Renal cortical epithelial cell (primary cell): Measurements from ENCODE around the gene OTUD3. TPM values are rescaled to one million over a fixed set of nuclear protein-coding genes. Genes with fewer than 3 reads are reported as not detected.
"Not testable (repeated sequence)": the region's sequence is repeated elsewhere in the genome, so short reads cannot be mapped to it uniquely, and the experiment has no call there.

Experiments
- DNase-seq: peaks from one replicate; pipeline ENCODE4 v3.0.0-alpha.2; 2011; ENCODE audit warnings: low read depth
- total RNA-seq: library from RNA; depleted of rRNA; stranded (reverse); fragments of >200 nt; gene quantifications from 2 replicates; pipeline ENCODE4 v1.2.3, GENCODE V29; 2014

OTUD3 gene
- total RNA-seq, 1 donor from 2014 or later = 8.7 TPM

DNA sequence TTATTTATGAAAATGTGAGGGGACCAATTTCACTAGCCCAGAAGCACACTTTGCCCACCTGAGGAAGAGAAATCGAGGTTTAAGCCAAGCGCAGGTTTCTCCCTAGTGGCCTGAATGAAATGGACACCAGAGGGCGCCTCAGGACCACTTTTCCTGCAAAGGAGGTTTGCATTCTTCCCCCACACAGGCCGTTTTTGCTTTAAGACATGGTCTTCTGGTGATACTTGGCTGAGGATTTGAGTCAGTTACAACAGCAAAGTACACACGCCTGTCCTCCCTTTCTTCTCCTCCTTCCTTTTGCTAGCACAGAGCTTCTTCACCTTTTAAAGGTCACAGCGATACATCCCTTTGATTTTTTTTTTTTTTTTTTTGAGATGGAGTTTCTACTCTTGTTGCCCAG lies 35.9 kb downstream of the OTUD3 start:
- peak; percentile 67 for DNase-seq

DNA sequence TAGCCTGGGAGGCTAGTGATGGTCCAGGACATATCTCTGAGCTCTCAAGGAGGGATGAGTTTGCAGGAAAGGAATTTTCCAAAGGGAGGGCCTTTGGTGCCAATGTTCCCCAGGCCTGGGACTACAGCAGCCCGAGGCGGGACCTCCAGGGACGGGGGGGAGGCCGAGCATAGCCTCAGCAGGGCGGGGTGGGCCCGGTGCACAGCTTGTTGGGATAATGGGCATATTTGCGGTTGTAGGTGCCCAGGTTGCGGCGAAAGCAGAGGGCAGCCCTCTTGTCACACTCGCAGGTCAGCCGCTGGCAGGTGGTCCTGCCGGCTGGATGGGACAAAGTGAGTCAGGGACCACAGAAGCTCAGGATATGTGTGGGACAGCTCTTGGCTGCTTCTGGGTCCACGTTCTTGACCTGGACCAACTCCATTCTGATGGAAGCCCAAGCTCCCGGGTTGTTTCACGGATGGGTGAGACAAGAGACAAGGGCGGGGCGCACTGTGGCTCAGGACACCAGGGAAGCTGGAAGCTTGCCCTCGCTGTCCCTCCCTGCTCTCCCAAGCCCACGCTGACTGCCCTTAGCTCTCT lies 38.0 kb downstream of the OTUD3 start:
- DNase-seq = no peak

DNA sequence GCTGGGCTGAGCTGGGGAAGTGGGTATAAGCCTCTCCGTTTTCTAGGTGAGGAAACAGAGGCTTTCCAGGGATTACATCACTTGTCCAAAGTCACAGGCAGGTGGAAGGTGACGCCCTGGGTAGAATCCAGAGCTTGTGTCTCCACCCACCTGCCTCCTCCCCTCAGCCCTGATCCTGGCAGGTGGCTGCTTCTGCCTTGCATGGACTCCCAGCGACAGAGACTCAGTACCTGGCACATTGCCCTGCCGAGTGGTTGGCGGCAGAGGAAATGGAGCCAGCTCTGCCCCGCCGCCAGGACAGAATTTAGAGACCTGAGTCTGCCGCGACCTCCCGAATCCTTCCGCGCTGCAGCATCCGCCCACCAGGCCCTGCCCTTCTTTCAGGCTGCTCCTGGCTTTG lies 39.1 kb downstream of the OTUD3 start:
- no peak for DNase-seq

DNA sequence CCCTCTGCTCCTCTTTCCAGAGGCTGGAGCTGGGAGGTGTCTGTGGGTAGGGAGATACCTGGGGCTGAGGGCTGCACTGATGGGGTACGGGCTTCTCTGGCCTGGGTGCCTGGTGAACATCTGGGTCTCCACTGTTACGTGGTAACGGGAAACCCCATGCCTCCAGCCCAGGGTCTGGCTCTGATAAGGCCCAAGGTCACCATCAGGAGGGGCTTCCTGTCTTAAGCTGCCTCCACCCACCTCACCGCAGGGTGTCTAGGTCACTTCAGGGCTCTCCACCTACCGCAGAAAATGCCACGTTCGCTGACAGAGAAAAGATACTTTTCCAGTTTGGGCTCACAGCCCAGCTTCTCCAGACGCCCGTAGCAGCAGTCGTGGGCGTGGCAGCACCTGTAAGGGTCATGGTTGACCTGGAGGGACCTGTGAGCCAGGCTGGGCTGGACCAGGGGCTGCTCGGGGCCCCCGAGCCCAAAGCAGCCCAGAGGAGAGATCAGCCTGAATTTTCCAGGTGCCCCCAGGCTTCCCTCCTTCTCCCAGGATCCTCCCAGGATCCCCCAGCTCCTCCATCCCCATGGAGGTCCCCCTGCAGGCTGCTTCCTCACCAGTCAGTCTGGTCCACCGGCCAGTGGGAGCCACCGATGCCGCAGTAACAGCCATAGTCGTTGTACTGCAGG lies 40.0 kb downstream of the OTUD3 start:
- no peak for DNase-seq

DNA sequence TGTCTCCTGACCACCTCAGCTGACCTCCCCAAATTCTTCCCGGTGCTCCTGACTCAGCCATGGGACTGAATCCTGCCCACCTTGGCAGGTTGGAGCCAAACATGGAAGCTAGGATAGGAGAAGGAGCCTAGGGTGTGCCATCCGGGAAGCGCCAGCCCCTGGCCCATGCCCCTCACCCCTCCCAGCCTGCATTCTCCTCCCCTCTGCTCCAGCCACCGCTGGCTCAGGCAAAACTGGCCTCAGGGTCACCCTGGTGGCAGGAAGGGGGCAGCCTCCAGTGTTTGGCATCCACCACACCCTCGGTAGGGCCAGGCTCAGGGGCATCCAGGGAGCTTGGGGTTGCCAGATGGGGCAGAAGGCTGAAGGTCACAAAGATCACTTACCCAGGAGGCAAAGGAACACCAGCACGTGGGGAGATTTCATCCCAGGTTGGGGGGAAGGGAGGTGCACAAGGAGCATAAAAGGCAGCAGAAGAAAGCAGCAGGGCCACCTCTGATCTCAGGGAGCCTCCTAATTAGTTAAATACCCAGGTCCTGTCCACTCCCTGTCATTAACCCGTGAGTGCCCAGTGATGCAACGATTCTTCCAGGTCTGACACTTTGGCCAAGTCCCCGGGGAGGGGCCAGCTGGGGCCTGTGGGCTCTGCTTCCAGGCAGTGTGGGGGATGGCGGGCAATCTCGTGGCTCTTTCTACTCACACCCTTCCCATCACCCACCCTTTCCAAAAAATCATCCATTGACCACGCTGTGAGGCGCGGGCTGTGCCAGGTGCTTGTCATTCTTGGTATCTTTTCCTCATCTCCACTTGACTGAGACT lies 41.1 kb downstream of the OTUD3 start, which contains the start of gene PLA2G2E:
Gene PLA2G2E (minus strand): TSS at position 481 of the 816 bp plus-strand sequence. CDS start 58 bp downstream, at position 423.
- no peak for DNase-seq

DNA sequence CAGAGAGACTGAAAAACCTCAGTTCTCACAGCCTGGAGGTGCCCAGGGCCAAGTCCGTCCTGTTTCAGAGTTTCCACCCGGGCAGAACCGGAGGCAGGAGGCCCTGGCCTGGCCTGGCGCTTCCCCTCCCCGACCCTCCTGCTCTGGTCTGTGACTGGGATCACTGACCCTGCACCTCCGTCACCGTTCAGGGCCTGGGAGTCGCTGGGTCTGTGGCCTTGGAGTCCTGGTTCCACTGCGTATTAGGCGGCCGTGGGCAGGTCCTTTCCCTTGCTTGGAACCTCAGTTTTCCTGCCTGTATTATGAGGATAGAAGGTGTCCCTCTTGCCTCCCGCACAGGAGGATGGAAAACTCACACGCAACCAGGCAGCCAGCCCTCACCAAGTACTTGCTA lies 41.8 kb downstream of the OTUD3 start:
- DNase-seq = no peak

DNA sequence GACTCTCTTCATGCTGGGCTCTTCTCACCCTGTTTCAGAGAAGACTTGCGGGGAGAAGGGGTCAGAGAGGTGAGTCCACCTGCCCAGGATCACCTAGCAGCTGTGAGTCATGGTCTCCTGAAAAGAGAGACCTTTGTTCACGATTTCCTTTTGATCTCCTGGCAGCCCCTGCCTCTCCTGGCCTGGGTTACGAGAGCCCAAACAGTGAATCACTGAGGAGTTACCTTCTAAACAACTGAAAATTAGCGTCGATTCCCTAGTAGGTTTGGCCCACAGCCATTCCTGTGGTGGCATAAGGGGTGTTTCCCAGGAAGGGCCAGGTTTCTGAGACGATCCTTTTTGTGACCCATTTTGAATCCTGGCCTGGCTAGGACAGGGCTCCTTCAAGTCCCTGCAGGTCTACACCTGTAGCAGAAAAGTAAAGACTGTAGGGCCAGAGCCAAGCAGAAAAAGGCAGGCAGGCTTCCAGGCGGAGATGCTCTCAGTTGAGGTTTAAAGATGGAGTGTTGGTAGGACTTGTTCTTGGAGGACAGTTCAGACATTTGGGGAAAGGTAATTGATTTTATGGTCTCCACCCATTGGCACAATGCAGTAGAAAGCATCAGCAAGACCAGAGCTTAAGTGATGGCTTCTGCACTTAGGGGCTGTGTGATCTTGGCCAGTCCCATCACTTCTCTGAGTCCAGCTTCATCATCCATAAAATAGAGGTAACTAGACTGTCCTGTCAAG lies 43.3 kb downstream of the OTUD3 start:
- DNase-seq = peak; percentile 90

DNA sequence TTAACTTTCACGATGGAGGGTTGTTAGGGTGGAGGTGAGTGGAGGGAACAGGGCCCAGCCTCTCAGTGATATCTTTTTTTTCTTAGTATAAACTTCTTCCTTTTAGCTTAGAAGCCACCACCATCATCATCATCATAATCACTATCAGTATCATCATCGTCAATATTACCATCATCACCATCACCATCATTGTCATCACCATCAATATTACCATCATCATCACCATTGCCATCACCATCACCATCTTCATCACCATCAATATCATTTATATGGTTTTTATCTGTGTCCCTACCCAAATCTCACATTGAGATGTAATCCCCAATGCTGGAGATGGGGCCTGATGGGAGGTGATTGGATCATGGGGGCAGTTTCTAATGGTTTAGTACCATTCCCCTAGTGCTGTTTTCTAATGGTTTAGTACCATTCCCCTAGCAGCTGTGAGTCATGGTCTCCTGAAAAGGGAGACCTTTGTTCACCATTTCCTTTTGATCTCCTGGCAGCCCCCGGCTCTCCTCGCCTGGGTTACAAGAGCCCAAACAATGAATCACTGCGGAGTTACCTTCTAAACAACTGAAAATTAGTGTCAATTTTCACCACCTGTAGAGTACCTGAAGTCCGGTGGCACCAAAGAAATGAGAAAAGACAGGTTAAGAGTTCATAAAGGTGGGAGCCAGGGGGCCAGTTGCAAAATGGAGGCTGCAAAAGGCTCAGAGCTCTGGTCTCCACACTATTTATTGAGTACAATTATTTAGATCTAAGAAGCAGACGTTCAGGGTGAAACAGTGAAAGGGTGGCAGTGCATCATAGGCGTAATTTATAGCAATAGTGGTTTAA lies 44.3 kb downstream of the OTUD3 start:
- peak; percentile 91 for DNase-seq

DNA sequence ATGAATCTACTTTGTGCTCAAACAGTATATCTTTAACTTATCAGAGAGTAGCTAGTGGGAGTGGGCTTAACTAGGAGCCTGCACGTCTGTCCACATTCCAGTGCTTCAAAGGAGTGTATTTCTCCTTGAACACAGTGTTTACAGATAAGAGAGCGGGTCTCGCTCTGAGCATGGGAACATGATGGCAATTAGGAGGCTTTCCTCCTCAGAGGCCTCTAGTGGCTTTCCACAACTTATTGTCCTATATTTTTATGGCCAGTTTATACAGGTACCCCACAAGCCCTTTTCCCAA lies 44.9 kb downstream of the OTUD3 start:
- not testable (repeated sequence) for DNase-seq

DNA sequence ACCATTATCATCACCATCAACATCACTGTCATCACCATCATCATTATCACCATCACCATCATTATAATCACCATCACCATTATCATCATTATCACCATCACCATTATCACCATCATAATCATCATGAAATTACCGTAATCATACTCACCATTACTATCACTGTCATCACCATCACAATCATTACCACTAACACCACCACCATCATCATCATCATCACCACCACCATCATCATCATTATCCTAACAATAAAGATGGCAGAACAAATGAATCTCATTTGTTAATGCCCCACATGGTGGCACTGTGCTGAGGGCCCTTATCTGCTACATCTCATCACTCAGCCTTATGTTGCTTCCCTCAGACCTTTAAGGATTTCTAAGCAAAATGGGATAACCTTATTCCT lies 50.7 kb downstream of the OTUD3 start:
- no peak for DNase-seq

DNA sequence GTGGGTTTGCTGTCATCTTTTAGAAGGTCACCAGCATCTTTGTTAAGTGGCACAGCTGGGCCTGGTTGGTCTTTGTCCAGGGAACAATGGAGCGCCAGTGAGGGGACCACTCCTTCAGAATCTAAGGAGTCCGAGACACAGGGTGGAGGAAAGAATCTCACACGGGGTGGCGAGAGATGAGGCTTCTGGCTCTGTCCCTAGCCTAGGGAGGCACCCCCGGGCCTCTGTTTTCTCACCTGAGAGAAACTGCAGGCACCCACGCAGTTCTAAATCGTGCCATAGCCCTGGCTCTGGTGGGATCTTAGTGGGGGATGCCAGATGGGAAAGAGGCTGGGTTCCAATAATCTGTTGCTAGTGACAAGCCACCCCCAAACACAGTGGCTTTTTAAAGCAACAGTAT lies 52.1 kb downstream of the OTUD3 start:
- no peak for DNase-seq

DNA sequence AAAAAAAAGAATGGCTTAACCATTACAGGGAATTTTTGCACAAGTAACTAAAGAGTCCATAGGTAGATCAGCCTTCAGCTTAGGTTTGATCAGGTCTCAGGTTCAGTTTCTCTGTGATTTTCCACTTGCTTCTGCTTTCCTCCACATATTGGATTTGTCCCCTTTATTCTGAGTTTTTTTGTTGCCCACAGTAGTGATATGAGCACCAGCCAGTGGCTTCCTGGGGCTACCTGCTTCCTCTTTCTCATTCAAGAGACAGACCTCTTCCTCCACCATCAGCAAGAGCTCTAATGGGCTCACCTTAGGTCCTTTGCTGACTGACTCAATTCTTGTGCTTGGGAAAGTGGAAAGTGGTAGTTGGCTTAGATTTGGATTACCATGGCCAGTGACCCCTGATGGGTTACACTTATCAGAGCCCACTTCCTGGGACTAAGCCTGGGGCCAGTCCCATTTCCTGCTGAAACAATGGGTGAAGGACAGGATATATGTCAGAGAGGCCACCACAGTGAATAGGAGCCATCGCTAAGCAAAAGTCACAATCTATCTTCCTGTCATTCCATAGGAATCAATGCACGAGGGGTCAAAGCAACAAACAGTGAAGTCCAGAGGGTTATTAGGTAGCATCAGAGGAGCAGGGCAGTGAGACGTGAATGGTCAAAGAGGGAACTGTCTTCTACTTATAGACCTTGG lies 54.0 kb downstream of the OTUD3 start:
- no peak for DNase-seq

DNA sequence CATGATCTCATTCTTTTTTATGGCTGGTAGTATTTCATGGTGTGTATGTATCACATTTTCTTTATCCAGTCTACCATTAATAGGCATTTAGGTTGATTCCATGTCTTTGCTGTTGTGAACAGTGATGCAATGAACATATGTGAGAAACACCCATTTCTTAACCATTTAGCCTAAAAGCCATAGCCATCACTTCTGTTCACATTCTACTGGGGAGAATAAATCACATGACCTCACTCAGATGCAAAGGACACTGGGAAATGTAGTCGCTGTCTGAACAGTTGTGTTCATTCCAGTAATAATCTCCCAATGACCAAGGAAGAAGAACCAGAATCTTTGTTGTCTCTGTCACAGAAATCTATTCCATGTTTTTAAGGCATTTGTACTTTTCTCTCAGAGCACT lies 56.3 kb downstream of the OTUD3 start:
- DNase-seq = no peak

DNA sequence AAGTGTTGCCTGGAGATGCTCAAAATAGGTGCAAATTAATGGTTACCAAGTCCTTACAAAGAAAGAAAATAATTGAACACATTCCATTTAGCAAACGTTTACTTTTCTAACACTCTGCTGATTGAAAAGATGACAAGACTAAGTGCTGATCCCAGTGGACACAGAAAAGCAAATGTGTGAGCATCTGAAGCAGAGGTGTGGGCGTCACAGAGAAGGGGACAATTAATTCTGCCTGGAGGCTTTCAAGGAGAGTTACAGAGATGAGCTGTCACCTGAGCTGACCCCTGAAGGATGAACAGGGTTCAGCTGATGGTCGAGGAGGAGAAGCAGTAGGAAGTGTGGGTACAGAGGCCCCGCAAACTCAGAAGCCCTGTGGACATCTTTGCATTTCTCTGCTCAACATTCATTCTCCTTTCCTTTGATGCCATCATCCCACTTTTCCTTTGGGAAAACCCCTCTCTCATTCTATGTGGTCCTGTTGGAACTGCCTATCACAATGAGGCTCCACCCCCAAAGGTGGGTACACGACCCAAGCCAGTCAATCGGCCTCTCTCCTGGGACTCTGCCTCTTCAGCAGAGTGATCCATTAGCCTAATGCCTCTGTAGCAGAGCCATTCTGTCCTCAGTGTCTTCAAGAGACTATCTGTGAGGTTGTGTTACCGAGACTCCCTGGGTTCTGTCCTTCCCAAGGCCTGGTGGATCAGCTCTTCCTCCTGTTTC lies 58.5 kb downstream of the OTUD3 start:
- DNase-seq = no peak

DNA sequence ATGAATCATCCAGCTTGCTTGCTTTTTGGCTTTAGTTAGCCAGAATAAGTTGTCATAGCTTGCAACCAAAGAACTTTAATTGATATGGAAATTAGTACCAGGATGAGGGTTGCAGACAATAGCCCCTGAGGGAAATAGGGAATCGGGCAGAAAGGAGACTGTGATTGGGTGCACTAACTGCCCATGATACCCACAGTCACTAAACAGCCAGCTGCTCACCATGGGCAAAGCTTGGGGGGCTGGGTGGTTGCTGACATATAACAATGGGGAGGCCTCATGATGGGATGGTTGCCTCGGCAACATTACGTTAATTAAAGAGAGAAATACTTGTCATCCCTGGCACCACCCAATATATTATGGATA lies 59.0 kb downstream of the OTUD3 start:
- DNase-seq = no peak

DNA sequence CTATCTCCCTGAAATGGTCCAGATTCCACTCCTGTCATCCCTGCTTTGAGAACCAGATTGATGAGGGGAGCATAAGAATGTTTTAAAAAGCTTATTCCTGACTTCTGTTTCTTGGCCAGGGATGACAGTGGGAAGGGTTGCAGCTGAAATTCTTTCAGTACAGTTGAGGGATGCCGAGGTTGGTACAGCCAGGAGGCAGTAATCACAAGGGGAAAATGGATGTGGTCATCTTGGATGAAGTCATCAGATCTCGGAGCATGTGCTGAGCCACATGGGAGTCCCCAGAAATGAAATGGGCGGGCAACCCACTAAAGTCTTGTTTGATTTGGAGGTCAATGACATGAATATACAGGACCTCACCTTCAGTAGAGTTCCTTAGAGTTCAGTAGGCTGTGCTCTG lies 59.9 kb downstream of the OTUD3 start:
- no peak for DNase-seq

DNA sequence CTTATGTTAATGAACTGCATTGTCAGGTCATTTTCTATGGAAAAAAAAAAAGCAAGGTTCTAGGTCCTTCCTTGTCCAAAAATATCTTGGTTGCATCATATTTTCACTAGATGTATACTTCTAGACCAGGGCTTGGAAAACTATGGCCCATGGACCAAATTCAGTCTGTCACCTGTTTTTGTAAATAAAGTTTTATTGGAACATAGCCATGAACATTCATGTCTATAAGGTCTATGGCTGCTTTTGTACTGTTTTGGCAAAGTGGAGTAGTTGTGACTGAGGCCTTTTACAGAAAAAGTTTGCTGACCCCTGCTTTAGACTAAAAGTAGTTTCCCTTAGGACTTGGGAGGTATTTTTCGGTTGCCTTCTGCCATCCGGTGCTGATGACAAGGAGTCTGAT lies 60.5 kb downstream of the OTUD3 start:
- no peak for DNase-seq

DNA sequence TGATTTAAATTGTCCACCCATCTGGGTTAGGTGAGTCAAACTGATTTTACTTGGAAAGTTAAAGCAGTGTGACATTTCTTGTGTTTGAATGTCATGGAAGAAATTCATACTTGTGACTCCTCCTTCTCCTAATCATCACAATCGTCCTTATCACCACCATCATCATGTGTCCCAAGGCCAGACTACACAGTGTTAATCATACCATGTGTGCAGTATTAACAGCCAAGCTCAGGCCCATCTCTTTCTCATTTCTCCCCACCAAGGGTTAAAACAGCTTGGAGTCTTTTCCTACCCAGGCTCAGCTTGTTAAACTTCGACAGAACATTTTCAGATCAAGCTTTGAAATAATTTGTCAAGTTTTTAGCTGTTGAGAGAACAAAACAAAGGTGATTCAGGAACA lies 63.7 kb downstream of the OTUD3 start:
- DNase-seq = no peak

DNA sequence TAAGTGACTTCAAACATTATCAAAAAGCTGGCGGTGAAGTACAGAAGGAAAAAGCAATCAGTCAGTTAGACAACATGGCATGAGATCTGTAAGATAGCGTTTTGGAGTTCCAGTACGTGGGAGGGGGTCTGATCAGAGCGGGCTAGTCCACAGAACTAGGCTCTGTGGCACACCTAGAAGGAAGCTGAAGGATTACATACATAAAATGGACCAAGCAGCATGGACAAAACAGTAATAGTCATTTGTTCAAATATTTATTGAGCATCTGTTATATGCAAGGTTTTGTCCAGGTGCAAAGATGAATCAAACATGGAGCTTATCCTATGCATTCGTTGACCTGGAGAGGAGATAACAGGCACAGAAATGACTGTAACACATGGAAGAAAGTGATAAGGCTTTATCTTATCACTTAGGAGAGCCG lies 64.1 kb downstream of the OTUD3 start:
- DNase-seq = no peak

DNA sequence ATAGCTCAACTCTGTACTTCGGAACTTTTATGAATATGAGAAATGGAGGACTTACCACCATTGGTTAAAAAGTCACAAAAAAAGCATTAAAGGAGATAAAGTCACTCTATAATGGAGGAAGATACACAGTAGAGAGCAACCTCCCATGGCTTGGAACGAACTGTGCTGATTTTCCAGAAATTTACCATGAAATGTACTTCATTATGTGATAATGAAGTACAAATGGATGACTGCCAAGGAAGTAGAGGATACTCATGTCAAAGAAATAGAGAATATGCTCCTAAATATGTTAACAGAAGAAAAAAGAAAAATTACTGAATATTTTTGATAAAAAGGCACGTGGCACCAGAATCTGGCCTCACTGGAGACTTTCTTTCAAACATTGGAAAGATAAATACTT lies 64.8 kb downstream of the OTUD3 start:
- DNase-seq = no peak
